ENCODE data around the gene CRELD2.

CRELD2 gene

DNA sequence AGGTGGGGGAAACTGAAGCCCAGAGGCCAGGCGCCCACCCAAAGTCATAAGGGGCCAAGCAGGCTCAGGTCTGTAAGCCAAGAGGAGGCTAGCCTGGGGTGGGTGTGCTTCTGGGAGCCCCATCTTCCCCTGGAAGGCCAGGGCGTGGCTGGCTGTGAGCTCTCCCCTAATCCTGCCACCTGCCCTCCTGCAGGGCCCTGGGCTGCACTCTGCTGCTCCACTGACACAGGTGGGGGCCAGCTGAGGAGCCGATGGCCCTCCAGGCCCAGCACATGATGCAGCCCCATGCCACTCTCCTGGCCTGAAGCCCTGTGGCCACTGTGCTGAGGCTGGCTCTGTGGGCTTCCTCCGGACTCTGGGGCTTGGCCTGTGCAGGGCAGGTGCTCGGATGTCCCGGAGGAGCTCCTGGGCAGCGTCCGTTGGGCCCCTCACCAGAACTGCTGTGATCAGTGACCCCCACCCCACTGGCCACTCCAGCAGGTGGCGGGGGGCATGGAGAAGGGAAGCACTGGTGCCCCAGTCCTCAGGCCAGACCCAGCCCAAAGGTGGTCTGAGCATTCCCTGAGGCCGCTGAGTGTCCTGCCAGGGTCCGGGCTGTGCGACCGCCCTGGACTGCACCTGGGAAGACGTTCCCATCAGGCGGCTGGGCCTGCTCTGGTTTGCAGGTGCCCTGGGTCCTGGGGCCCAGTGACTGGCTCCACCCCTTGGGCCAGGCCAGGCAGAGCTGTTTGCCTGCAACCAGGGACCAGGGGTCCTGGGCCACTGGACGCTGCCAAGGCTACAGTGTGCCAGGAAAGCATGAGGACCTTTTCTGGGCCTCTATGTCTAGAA lies 50.6 kb downstream of the CRELD2 start:
- DNase-seq (ENCODE audit: low read depth): no peak

DNA sequence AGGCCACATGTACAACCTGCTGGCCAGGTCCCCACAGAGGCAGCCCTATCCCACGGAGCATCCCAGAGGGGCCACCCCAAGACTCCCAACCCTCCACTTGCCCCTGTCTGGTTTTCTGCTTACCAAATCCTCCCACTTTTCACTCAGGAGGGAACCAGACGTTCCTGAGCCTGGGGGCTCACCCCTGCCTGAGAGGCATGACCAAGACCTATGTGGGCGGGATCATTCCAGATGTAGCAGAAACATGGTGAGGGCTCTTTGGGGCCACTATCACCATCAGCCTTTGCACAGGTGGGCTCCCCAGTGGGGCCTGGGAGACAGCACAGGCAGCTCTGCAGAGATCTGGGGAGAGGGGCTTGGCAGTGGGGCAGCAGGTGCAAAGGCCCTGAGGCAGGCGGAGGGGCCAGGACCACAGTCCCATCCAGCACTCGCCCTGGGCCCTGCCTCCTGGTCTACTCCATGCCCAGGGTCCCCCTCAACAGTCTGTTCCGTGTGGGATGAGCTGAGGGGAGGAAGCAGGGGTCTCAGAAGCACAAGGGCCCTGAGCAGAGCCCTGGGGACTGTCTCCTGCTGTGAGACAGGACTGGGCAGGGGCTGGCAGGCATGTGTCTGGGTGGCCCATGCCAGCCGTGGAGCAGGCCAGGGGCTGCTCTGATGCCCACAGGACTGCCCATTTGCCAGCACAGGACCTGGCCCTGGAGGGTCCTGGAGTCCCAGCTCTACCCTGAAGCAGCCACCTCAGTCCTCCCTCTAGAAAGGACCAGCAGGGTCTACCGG lies 51.5 kb downstream of the CRELD2 start:
- no peak for DNase-seq (ENCODE audit: low read depth)

DNA sequence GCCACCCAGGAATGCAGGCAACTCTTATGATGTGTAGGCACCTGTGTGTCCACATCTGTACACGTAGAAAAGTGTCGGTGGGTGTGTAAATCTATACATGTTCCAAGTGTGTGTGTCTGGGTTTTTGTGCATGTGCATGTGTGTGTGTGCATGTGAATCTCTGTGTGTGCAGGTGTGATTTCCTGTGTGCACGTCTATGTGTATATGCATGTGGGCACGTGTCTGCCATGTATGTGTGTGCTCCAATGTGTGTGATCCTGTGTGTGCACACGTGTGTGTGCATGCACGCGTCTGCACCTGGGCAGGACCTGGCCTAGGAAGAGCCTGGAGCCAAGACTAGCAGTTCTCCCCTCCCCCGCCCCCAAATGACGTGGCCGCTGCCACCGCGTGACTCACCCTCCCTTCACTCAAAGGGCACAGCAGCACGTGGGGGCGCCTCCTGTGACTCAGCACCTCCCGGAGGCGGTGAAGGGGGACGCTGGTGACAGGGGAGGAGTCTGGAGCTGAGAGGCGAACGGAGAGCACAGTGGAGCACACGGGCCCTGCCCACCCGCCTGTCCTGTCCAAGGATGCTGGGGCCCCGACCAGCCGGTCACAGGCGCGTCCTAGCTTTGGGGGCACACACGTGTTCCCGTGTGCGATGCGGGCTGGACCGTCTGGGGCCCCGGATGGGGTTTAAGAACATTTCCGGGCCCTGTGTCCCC lies 52.2 kb downstream of the CRELD2 start:
- DNase-seq (ENCODE audit: low read depth): peak; percentile 94

DNA sequence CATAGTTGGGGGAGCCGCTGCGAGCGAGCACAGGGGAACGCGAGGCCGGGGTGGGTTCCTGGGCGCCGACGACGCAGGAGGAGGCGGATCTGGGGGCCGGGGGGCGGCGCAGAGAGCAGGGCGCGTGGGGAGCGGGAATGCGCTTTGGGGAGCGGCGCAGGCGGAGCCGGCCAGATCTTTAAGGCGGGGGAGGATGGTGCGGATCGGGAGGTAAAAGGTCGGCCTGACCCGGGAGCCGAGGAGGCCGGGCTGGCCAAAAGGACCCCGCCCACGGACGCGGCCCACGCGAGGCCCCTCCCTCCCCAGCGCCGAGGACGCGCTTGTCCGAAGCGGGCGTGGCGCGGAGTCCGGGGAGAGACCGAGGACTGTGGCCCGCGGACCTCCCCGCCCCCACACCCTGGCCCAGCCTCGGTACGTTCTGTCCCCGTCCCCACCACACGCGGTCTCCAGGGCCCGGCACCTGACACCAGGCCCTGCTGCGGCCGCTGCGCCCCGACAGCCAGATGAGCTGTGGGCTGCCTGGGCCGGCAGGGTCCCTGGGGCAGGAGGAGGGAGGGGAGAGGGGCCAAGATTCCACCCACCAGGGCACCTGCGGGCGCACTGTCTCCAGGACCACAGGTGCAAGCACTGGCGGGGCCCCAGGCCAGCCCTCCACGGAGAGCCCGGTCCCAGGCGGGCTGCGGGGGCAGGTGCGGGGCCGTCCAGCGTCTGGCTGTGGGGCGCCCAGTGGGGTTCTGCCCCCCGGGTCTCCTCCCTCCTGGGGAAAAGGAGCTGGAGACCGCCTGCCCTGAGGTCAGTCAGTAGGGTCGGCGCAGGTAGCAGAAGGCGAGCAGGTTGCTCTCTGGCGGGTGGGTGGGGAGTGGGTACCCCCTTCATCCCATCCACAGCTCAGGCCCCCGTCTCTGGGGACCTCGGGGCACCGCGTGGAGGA lies 53.1 kb downstream of the CRELD2 start:
- no peak for DNase-seq (ENCODE audit: low read depth)

DNA sequence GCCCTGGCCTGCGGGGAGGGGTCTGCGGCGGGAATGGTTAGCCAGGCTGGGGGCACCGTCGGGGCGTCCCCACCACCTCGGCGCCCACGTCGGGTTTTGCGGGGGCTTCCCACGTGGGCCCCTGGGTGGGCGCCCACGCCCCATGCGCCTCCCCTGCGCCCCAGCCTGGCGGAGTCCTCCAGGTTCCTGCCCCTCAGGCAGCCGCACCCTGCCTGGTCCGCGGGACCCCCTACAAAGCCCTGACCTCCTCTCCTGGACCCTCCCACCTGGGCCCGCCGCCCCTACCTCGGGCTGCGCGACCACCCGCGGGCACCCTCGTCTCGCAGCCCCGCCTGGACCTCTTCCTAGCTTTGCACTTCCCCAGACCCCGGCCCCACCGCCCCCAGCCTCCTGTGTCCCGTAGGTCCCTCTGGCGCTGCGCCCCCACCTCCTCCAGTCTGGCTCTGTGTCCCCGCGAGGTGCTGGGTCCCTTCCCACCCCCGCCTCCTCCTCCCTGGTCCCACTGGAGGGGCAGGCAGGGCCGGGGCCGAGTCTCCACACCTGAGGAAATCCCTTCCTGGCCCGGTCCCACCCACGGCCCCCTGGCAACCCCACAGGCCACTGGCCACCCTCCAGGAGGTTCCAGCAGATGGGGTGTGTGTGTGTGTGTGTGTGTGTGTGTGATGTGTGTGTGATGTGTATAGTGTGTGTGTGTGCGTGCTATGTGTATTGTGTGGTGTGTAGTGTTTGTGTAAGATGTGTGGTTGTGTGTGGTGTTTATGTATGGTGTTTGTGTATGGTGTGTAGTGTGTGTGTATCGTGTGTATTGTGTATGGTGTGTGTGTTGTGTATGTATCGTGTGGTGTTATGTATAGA lies 54.0 kb downstream of the CRELD2 start:
- no peak for DNase-seq (ENCODE audit: low read depth)

DNA sequence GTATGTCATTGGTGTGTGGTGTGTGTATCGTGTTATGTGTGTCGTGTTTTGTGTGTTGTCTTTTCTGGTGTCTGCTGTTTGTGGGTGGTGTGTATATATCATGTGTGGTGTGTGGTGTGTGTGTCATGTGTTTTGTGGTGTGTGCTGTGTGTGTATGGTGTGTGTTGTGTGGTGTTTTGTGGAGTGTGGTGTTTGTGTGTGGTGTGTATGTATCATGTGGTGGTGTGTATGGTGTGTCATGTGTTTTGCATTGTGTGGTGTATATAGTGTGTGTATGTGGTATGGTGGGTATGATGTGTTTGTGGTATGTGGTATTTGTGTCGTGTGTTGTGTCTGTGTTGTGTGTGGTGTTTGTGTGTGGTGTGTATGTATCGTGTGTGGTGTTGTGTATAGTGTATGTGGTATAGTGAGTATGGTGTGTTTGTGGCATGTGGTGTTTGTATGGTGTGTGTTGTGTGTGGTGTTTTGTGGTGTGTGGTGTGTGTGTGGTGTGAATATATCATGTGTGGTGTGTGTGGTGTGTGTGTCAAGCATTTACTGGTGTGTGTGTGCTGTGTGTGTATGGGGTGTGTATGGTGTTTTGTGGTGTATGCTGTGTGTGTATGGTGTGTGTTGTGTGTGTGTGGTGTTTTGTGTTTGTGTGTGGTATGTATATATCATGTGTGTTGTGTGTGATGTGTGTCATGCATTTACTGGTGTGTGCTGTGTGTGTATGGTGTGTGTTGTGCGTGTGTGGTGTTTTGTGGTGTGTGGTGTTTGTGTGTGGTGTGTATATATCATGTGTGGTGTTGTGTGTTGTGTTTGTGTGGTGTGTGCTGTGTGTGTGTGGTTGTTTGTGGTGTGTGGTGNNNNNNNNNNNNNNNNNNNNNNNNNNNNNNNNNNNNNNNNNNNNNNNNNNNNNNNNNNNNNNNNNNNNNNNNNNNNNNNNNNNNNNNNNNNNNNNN lies 54.9 kb downstream of the CRELD2 start:
- no peak for DNase-seq (ENCODE audit: low read depth)

DNA sequence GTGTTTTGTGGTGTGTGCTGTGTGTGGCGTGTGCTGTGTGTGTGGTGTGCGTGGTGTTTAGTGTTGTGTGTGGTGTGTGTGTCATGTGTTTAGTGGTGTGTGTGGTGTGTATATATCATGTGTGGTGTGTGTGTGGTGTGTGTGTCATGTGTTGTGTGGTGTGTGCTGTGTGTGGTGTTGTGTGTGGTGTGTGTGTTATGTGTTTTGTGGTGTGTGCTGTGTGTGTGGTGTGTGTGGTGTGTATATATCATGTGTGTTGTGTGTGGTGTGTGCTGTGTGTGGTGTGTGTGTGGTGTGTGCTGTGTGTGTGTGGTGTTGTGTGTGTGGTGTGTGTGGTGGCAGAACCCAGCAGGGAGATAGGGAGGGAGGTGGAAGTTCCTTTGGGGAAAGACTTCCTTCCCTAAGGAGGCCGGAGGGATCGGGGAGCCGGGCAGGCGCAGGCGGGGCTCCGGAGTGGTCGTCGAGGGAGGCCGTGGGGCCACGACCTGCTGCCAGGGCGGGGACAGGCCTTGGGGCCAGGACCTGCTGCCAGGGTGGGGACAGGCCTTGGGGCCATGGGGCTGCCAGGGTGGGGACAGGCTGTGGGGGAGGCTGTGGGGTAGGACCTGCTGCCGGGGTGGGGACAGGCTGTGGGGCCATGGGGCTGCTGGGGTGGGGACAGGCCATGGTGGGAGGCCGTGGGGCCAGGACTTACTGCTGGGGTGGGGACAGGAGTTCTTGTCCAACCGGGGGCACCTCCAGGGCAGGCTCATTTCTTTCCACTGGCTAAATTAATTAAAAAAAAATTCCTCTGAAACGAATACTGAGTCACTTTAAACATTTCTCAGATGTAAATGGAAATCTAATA lies 57.3 kb downstream of the CRELD2 start:
- no peak for DNase-seq (ENCODE audit: low read depth)

DNA sequence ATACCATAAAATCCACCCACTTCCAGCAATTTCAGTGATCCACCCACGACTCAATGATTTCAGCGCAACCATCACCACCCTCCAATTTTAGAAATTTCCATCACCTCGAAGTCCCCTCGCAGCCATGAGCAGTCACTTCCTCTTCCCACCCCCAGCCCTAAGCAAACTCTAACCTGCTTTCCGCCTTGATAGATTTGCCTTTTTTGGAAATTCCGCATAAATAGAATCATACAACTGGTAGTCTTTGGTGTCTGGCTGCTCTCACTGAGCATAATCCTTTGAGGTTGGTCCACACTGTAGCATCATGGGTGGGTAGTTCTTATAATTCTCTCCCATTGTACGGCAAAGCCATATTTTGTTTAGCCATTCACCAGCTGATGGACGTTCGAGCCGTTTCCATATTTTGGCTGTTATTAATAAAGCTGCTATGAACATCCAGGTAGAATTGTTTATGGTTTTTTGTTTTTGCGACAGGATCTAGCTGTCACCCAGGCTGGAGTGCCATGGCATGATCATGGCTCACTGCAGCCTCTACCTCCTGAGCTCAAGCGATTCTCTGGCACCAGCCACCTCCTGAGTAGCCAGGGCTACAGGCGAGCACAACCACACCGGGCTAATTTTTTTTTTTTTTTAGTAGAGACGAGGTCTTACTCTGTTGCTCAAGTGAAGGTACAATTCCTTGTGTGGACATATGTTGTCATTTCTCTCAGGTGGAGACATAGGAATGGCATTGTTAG lies 58.2 kb downstream of the CRELD2 start:
- DNase-seq (ENCODE audit: low read depth): no peak
